Measurements from ENCODE around the gene MYEOV.

MYEOV gene

GRCh38 chr11:69260622-69261021 is 33.3 kb upstream of the MYEOV start:
- no peak overlapping the region for H3K4me3 ChIP-seq (ENCODE audit: low read depth, low read length)
- no peak for TF ChIP-seq CTCF (IDR thresholded peaks at IDR 0.05; ENCODE audit: low read depth, low read length)

- no peak for TF ChIP-seq CTCF (IDR thresholded peaks at IDR 0.05; ENCODE audit: low read depth, low read length)
- no peak overlapping the region for H3K4me3 ChIP-seq (ENCODE audit: low read depth, low read length)
These were observed 32.8 kb upstream of the MYEOV start for GRCh38 chr11:69261116-69261515.

- no peak overlapping the region for H3K4me3 ChIP-seq (ENCODE audit: low read depth, low read length)
- no peak for TF ChIP-seq CTCF (IDR thresholded peaks at IDR 0.05; ENCODE audit: low read depth, low read length)
These were observed 30.8 kb upstream of the MYEOV start for GRCh38 chr11:69262918-69263735.

GRCh38 chr11:69263736-69264052 is 30.3 kb upstream of the MYEOV start:
- no peak overlapping the region for H3K4me3 ChIP-seq (ENCODE audit: low read depth, low read length)
- TF ChIP-seq CTCF (IDR thresholded peaks at IDR 0.05; ENCODE audit: low read depth, low read length): no peak

- no peak overlapping the region for H3K4me3 ChIP-seq (ENCODE audit: low read depth, low read length)
- no peak for TF ChIP-seq CTCF (IDR thresholded peaks at IDR 0.05; ENCODE audit: low read depth, low read length)
These were observed 29.5 kb upstream of the MYEOV start for GRCh38 chr11:69264486-69264885.

GRCh38 chr11:69265210-69265609 is 28.7 kb upstream of the MYEOV start:
- H3K4me3 ChIP-seq (ENCODE audit: low read depth, low read length): no peak overlapping the region
- no peak for TF ChIP-seq CTCF (IDR thresholded peaks at IDR 0.05; ENCODE audit: low read depth, low read length)

GRCh38 chr11:69265911-69266510 is 27.9 kb upstream of the MYEOV start:
- no peak for TF ChIP-seq CTCF (IDR thresholded peaks at IDR 0.05; ENCODE audit: low read depth, low read length)
- no peak overlapping the region for H3K4me3 ChIP-seq (ENCODE audit: low read depth, low read length)
